GM15510 (cell line): ENCODE measurements around the gene ADIRF.

Experiments used
- POLR2A ChIP-seq: IDR thresholded peaks from 3 replicates; pipeline ENCODE4 v1.6.1; 2011; ENCODE audit warnings: borderline replicate concordance; ENCODE audit not compliant: insufficient read length; ENCODE audit errors: extremely low read depth

ADIRF gene

DNA sequence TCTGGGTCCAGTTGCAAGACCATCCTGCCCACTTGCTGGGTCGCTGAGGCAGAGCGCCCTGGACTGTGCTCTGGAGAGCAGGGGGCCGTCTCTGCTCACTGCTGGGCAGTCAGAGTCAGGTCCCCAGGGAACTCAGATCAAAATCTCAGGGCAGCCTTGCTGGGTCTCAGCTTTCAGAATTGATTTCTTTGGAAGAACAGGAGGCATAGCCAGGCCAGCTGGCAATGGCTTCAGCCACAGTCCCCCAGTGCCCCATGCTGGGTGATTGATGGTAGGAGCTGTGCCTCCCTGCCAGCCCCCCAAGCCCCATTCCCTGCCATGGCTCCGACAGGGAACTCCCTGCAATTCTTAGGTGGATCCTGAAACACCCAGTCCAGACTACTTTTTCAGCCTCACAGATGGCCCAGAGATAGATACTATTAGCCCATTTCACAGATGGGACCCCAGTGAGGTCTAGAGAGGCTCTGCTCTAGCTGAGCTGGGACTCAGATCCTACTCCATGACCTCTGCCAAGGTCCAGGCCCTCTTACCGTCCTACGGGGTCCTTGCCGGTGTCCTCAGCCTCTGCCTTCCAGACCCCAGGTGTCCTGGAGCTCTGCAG lies 11.3 kb upstream of the ADIRF start:
- no peak for TF ChIP-seq POLR2A

DNA sequence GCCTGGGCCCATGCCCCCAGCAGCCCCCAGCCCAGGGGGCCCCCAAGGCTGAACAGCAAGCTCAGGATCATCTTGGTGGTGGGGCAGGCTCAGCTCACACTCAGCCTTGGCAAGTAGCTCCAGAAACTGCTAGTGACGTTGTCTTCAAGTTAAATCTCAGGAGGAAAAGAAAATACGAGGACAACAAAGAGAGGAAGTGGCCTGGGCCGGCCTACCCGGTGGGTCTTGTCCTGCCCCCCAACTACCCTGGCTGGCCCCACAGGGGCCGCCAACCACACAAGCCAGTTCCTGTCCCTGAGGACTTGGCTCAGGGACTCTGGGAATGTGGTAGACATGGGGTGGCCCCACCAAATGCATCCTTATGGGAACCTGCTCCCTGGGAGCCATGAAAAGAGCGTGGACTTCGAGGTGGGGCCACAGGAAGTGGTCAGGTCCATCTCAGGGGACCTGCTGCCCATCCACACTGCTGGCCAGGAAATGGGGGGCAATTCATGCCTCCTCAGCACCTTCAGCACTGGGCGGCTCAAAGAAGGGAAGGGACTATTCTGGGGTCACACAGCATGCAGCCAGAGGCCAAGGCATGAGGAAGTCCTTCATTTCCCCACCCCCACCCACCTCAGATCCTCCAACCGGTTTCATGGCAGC lies 10.7 kb upstream of the ADIRF start, which contains the start of gene MMRN2:
MMRN2 (minus strand) TSS at position 145 of the 645 bp plus-strand sequence; CDS start at position 71, 74 bp downstream.
- no peak for TF ChIP-seq POLR2A

DNA sequence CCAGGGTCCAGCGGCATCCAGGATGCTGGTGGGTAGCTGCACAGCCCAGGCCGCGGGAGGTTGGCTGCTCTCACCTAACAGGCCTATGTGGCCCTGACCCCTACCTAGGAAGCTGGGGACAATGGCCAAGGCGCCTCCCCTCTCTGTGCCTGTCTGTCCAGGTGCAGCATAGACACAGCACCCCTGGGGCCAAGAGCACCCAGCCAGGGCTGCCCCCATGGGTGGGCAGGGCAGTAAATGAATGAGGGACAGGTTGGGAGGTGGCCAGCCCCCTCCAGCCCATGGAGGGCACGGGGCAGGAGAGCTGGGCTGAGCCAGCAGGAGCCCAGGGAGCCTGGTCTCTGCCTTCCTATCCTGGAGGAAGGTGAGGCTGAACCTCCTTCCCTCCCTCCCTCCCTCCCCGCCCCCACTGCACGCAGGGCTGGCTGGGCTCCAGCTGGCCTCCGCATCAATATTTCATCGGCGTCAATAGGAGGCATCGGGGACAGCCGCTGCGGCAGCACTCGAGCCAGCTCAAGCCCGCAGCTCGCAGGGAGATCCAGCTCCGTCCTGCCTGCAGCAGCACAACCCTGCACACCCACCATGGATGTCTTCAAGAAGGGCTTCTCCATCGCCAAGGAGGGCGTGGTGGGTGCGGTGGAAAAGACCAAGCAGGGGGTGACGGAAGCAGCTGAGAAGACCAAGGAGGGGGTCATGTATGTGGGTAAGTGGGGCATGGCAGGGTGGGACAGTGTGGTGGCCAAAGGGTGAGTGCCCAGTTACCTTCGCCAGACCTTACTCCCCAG lies 10.0 kb upstream of the ADIRF start, which contains the start of gene SNCG:
SNCG (plus strand) TSS at position 484 of the 785 bp plus-strand sequence; CDS start at position 583, 99 bp downstream.
- TF ChIP-seq POLR2A: no peak

DNA sequence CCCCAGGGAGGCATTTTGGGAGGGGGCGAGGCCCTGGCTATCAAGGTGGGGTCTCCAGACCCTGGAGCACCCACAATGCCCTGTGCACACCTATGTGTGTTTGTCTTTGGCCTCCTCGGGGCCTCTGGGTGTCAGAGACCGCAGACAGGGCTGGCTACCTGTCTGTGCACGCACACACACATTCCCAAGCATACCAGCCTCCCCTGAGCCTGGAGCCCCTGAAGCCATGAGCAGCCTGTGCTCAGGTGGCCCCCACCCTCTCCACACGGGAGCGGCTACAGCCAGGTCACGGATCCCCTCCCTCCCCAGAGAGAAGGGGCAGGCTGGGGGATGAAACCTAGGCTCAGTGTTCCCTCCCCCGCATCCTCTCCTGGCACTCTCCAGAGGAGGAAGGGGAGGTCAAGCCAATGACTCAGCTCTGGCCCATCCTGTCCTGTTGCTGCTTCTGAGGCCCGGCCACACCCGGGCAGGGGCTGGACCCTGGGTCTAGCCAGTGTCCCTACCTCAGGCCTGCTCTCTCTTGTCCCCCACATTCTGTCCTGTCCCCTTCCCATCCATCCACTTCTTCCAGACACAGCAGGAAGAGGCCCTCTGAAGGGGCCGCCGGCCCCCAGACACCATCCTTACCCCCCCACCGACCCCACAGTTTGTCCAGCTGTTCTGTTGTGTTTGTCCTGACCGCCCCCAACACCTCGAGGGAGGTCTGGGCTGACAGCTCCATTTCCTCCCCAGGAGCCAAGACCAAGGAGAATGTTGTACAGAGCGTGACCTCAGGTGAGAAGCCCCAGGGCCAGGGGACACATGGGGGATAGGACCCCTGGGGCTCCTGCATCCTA lies 9.2 kb upstream of the ADIRF start:
- no peak for TF ChIP-seq POLR2A

DNA sequence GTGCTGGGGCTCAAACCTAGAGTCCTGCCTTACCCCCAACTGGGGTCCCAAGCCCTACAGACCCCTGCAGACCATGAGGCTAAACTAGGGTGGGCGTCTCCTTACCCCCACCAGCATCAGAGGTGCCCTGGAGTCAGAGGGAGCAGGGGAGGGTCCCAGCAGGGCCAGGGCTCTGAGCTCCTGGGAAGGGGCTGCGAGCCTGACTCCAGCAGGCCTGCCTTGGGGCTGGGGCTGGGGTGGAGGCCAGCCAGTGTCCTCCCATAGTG lies 8.6 kb upstream of the ADIRF start:
- no peak for TF ChIP-seq POLR2A

DNA sequence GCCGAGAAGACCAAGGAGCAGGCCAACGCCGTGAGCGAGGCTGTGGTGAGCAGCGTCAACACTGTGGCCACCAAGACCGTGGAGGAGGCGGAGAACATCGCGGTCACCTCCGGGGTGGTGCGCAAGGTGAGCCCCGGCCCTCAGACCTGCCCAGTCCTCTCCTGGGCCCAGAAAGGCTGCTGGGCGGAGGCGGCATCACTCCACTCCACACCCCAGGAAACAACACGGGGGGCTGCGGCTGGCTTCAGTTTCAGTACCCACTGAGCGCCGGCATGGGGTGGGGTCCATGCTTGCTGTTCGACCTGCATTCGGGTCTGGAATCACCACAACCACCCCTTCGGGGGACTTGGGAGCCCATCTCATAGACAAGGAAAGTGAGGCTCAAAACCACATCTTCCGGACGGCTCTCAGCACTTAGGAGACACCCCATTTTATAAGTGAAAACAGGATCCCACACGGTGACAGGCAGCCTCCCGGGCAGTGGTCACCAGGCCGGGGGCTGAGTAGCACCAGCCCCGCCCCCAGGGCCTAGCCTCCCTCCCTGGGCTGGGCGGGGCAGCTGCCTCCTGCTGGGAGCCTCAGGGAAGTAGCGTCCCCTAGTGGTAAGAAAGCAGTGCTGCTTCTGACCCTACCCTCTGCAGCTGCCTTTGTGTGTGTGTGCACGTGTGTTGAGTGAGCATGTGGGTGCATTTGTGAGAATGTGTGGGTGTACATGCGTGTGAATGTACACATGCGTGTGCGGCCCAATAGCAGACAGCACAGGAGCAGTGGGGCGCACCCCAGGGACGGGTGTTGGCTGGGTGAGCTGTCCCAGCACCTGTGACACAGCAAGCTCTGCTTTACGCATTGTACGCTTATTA lies 8.0 kb upstream of the ADIRF start:
- no peak for TF ChIP-seq POLR2A

DNA sequence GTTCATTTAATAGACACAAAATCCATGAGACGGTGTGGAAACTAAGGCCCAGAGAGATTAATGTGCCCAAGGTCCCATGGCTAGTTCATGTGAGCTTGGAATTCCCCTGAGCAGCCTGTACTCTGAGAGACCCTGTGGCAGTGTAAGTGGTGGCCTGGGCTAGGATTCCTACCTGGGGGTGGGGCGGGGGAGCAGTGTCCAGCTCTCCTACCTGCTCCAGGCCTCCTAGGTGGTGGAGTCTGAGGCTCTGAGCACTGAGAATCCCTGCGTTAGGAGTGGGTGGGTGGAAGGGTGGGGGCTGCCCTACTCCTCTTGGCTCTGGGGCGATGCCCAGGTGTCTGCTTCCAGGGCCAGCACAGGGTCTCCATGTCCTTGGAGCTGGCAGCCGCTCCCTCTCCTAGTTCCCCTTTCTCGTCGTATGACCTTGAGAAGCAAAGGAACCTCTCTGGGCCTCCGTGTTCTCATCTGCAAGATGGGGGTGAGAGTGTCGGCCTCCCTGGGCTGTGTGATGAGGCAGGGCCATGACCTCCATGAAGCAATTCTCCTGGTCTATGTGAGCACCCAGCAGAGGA lies 7.3 kb upstream of the ADIRF start:
- no peak for TF ChIP-seq POLR2A

DNA sequence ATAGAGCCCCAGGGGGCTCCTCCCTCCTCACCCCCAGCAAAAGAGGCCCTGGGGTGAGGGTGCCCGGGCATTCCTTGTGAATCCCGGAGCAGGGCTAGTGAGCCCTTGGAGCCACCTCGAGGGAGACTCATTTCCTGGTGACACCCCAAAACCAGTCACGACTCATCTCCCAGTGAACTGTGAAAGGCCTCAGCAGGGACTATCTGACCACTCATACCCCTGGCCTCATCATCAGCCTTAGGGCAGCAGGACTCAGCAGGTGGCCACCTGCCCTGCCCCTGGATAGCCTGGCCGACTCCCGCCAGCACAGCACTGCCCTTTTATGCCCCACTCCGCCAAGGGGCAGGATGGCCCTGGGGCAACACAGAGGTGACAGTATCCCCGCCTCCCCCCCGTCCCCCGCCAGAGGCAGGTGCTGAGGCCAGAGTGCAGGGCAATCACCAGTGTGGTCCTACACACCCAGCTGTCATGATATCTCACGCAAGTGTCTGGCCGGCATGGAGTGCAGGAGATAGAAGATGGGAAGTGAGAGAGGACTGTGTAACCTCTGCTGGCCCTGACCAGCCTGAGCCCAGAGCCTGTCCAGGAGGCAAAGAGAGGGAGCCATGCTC lies 6.7 kb upstream of the ADIRF start:
- no peak for TF ChIP-seq POLR2A

DNA sequence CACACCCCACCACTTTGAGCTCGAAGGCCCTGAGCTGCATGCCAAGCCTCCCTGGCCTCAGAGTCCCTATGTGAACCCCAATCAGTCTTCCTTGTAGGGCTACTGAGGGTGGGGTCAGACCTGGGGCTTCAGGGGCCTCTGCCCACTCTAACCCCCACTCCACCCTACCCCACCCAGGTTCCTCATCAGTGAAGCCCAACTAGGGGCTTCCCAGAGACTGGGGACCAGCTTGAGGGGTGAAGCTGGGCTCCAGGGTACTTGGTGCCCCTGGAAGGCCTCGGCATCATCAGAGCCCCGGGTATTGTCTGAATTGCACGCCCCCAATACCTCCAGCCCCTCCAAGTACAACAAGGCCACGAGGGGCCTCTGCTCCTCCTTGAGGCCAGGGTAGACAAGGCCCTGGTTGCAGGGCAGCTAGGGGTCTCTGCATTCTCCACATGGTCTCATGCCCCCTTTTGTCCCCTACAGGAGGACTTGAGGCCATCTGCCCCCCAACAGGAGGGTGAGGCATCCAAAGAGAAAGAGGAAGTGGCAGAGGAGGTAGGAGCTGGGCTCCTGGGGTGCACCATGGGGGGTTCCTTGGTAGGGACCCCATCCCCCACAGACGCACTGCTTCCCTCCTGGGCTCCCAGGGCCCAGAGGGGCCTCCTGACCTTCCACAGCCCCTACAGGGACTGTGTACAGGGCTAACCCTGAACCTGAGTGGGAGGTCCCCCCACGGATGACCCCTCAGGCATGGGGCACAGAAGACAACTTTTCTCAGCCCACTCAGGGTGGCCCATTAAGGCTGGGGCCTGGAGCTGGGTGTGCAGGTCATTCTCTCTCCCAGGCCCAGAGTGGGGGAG lies 5.9 kb upstream of the ADIRF start:
- no peak for TF ChIP-seq POLR2A

DNA sequence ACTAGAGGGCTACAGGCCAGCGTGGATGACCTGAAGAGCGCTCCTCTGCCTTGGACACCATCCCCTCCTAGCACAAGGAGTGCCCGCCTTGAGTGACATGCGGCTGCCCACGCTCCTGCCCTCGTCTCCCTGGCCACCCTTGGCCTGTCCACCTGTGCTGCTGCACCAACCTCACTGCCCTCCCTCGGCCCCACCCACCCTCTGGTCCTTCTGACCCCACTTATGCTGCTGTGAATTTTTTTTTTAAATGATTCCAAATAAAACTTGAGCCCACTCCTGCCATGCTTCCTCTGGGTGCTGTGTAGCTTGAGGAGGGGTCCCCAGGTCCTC lies 5.3 kb upstream of the ADIRF start:
- no peak for TF ChIP-seq POLR2A

DNA sequence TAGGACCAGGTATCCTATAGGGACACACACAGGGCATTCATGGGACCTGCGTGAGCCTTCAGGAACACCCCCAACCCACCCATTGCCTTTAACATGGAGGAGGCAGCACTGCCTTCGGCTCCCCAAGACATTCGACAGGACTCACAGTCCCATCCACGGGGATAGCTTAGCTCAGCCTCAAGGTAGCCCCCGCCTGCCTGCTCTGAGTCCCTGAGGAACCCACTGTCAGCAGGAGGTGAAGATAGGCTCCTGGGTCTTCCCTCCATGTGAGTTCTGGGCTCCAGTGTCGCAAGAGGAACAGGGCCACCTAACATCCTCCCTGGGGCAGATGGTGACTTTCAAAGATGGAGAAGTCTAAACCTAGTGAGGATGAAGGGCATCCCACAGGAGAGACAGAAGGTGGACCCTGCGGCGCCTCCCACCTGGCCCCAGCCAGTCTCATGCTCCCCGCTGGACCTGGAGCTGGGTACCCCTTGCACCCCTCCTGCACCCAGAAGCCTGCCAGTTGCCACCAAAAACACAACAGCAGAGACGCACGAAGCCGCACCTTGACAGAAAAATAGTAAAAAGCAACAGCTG lies 4.9 kb upstream of the ADIRF start:
- no peak for TF ChIP-seq POLR2A
